ENCODE data around the gene IMMP2L.

IMMP2L gene

GRCh38 chr7:111224354-111225231, 337.7 kb downstream of the IMMP2L start:
- TF ChIP-seq, protein P1, sequence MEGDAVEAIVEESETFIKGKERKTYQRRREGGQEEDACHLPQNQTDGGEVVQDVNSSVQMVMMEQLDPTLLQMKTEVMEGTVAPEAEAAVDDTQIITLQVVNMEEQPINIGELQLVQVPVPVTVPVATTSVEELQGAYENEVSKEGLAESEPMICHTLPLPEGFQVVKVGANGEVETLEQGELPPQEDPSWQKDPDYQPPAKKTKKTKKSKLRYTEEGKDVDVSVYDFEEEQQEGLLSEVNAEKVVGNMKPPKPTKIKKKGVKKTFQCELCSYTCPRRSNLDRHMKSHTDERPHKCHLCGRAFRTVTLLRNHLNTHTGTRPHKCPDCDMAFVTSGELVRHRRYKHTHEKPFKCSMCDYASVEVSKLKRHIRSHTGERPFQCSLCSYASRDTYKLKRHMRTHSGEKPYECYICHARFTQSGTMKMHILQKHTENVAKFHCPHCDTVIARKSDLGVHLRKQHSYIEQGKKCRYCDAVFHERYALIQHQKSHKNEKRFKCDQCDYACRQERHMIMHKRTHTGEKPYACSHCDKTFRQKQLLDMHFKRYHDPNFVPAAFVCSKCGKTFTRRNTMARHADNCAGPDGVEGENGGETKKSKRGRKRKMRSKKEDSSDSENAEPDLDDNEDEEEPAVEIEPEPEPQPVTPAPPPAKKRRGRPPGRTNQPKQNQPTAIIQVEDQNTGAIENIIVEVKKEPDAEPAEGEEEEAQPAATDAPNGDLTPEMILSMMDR (IDR thresholded peaks at IDR 0.05; ENCODE audit: insufficient read depth, low read depth, low read length, missing control alignments), result no peak
- no peak overlapping the region for H3K4me3 ChIP-seq (ENCODE audit: low read length)
- no peak for DNase-seq (ENCODE audit: low read depth)

- no peak for DNase-seq (ENCODE audit: low read depth)
- no peak overlapping the region for H3K4me3 ChIP-seq (ENCODE audit: low read length)
- TF ChIP-seq, protein P1 (IDR thresholded peaks at IDR 0.05; ENCODE audit: insufficient read depth, low read depth, low read length, missing control alignments), result no peak
Measured at GRCh38 chr7:111223802-111224253, 338.5 kb downstream of the IMMP2L start.

DNA sequence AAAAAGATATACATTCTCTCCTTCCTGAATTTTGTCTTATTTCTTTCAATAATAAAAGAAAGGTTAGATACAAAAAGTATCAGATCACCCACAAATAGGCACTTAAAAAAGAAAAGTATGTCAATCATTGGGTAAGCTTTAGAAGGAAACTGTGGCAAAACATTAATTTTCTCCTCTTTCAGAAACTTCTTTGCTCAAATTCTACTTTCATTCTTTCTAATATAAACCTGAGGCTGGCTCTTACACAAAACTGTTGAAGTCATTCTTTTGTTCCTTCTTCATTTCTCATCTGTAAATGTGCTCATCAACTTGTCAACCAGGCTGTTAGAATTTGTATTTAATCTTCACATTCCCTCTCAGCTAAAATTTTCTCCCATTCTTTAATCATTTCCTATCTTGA, 346.7 kb downstream of the IMMP2L start:
- TF ChIP-seq, protein P1 (IDR thresholded peaks at IDR 0.05; ENCODE audit: insufficient read depth, low read depth, low read length, missing control alignments), result no peak
- no peak overlapping the region for H3K4me3 ChIP-seq (ENCODE audit: low read length)
- DNase-seq (ENCODE audit: low read depth), result no peak

- no peak overlapping the region for H3K4me3 ChIP-seq (ENCODE audit: low read length)
- TF ChIP-seq, protein P1 (IDR thresholded peaks at IDR 0.05; ENCODE audit: insufficient read depth, low read depth, low read length, missing control alignments), result no peak
- DNase-seq (ENCODE audit: low read depth), result no peak
Measured at GRCh38 chr7:111212857-111213523, 349.3 kb downstream of the IMMP2L start.

DNA sequence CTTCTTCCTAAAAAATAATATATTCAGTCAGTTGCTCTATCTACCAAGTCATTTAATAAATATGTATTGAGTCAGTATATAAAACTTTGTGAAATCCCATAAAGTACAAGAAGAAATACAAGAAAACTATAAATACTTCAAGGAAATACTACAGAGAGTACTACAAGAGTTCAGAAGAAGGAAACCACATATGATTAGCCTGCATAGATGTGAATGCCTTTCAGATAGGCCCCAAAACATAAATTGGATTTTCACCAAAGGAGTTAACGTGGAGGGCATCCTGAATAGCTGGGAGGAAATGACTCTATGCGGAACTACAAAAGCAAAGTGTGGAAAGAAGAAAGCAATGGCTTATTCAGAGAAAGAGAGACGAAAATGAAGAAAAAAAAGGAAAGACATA, 351.3 kb downstream of the IMMP2L start:
- TF ChIP-seq, protein P1 (IDR thresholded peaks at IDR 0.05; ENCODE audit: insufficient read depth, low read depth, low read length, missing control alignments), result no peak
- no peak overlapping the region for H3K4me3 ChIP-seq (ENCODE audit: low read length)
- no peak for DNase-seq (ENCODE audit: low read depth)

DNA sequence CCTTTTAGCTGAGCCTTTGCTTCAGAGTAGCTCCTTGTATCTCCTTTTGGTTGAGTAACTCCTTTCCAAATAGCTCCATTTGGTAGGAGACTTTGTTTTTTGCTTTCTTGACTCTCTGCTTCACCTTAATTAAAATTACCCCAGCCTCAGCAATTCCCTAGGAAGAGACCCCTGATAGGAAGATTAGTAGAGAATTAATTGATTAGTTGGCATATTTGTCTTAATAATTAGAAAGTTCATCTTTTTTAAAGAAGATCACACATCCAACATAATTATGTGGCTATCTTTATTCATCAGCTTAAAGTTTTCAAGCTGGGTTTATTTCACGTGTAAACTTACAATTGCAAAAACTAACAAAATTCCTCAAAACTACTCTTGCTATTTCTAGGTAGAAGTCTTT, 352.2 kb downstream of the IMMP2L start:
- TF ChIP-seq, protein P1 (IDR thresholded peaks at IDR 0.05; ENCODE audit: insufficient read depth, low read depth, low read length, missing control alignments), result no peak
- no peak overlapping the region for H3K4me3 ChIP-seq (ENCODE audit: low read length)
- DNase-seq (ENCODE audit: low read depth), result no peak
